HEK293T (cell line): ENCODE results near the gene SMG1.

Source experiments
- ARNT ChIP-seq: fragments of 450-650 bp; IDR thresholded peaks from 2 replicates; pipeline ENCODE4 v1.6.1; 2017; ENCODE audit warnings: mild to moderate bottlenecking
- BHLHE40 ChIP-seq: fragments of 450-650 bp; IDR thresholded peaks from 2 replicates; pipeline ENCODE4 v1.6.1; 2016; ENCODE audit warnings: mild to moderate bottlenecking, moderate library complexity, borderline replicate concordance
- ELF4 ChIP-seq: fragments of 450-650 bp; IDR thresholded peaks from 2 replicates; pipeline ENCODE4 v1.6.1; 2017; ENCODE audit warnings: antibody characterized with exemption
- FOXA1 ChIP-seq: fragments of 450-650 bp; IDR thresholded peaks from 2 replicates; pipeline ENCODE4 v1.6.1; 2016; ENCODE audit warnings: mild to moderate bottlenecking
- FOXK2 ChIP-seq: fragments of 450-650 bp; IDR thresholded peaks from 2 replicates; pipeline ENCODE4 v1.6.1; 2016; ENCODE audit warnings: mild to moderate bottlenecking
- FOXM1 ChIP-seq: fragments of 450-650 bp; IDR thresholded peaks from 2 replicates; pipeline ENCODE4 v1.6.1; 2017; ENCODE audit warnings: mild to moderate bottlenecking, borderline replicate concordance
- L3MBTL2 ChIP-seq: fragments of 450-650 bp; conservative IDR thresholded peaks from 2 replicates; pipeline ENCODE4 v1.6.1; 2016; ENCODE audit warnings: mild to moderate bottlenecking
- NFRKB ChIP-seq: fragments of 450-650 bp; IDR thresholded peaks from 2 replicates; pipeline ENCODE4 v1.6.1; 2016; ENCODE audit warnings: mild to moderate bottlenecking, moderate library complexity
- SP1 ChIP-seq: fragments of 450-650 bp; IDR thresholded peaks from 2 replicates; pipeline ENCODE4 v1.6.1; 2017
- SUZ12 ChIP-seq: fragments of 450-650 bp; IDR thresholded peaks from 2 replicates; pipeline ENCODE4 v1.6.1; 2016; ENCODE audit warnings: mild to moderate bottlenecking
- ZNF384 ChIP-seq: fragments of 450-650 bp; IDR thresholded peaks from 2 replicates; pipeline ENCODE4 v1.6.1; 2016
- TF ChIP-seq, protein P1 (sequence below): fragments of 450-650 bp; IDR thresholded peaks from 2 replicates; pipeline ENCODE4 v1.6.1; 2016

DNA sequence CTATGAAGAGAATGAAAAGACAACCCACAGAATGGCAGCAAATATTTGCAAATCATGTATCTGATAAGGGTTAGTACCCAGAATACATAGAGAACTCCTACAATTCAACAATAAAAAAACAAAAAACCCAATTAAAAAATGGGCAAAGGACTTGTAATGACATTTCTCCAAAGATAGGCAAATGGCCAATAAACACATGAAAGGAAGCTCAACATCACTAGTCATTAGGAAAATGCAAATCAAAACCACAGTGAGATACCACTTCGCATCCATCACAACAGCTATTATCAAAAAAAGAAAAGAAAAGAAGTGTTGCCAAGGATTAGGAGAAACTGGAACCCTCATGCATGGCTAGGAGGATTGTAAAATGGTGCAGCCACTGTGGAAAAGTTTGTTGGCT lies 79.8 kb downstream of the SMG1 start:
- no peak for TF ChIP-seq FOXM1
- no peak for TF ChIP-seq ELF4
- TF ChIP-seq L3MBTL2 = no peak
- TF ChIP-seq SUZ12 = no peak
- TF ChIP-seq, protein P1, sequence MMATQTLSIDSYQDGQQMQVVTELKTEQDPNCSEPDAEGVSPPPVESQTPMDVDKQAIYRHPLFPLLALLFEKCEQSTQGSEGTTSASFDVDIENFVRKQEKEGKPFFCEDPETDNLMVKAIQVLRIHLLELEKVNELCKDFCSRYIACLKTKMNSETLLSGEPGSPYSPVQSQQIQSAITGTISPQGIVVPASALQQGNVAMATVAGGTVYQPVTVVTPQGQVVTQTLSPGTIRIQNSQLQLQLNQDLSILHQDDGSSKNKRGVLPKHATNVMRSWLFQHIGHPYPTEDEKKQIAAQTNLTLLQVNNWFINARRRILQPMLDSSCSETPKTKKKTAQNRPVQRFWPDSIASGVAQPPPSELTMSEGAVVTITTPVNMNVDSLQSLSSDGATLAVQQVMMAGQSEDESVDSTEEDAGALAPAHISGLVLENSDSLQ = no peak
- no peak for TF ChIP-seq SP1
- TF ChIP-seq FOXA1 = no peak
- no peak for TF ChIP-seq BHLHE40
- TF ChIP-seq ZNF384 = no peak
- no peak for TF ChIP-seq FOXK2
- TF ChIP-seq NFRKB = no peak
- no peak for TF ChIP-seq ARNT
